ENCODE results near the gene SMIM28.

SMIM28 gene

GRCh38 chr6:138389551-138389950 is 11.8 kb downstream of the SMIM28 start:
- Mint-ChIP-seq H3K9me3 (ENCODE audit: low read depth) (no peaks in the 10 kb centered on the region), H3K4me3 (no peak overlapping the region), H3K27ac (no peak overlapping the region), H3K4me1 (ENCODE audit: low read depth) (no peaks in the 10 kb centered on the region), H3K27me3 (peaks cover 3% of the 10 kb centered on the region), H3K36me3 (no peaks in the 10 kb centered on the region)

- Mint-ChIP-seq H3K4me3 (no peak overlapping the region), H3K36me3 (no peaks in the 10 kb centered on the region), H3K27me3 (peaks cover 3% of the 10 kb centered on the region), H3K27ac (no peak overlapping the region), H3K9me3 (ENCODE audit: low read depth) (no peaks in the 10 kb centered on the region), H3K4me1 (ENCODE audit: low read depth) (no peaks in the 10 kb centered on the region)
Measured at GRCh38 chr6:138393871-138394783, 16.4 kb downstream of the SMIM28 start.

- H3K9me3 Mint-ChIP-seq (ENCODE audit: low read depth): no peaks in the 10 kb centered on the region
Measured at GRCh38 chr6:138396709-138397108, 19.0 kb downstream of the SMIM28 start.

GRCh38 chr6:138397128-138398122 is 19.7 kb downstream of the SMIM28 start:
- no peaks in the 10 kb centered on the region for H3K9me3 Mint-ChIP-seq (ENCODE audit: low read depth)

More at GRCh38 chr6:138396709-138397108, 19.0 kb downstream of the SMIM28 start:
- H3K27me3 Mint-ChIP-seq: peaks cover 2% of the 10 kb centered on the region
- no peaks in the 10 kb centered on the region for H3K36me3 Mint-ChIP-seq
- no peak overlapping the region for H3K27ac Mint-ChIP-seq
- H3K4me1 Mint-ChIP-seq (ENCODE audit: low read depth): no peaks in the 10 kb centered on the region
- no peak overlapping the region for H3K4me3 Mint-ChIP-seq

GRCh38 chr6:138400326-138400725 is 22.6 kb downstream of the SMIM28 start:
- Mint-ChIP-seq H3K9me3 (ENCODE audit: low read depth) (no peaks in the 10 kb centered on the region), H3K4me1 (ENCODE audit: low read depth) (peaks cover 15% of the 10 kb centered on the region), H3K4me3 (no peak overlapping the region)

More at GRCh38 chr6:138397128-138398122, 19.7 kb downstream of the SMIM28 start:
- no peaks in the 10 kb centered on the region for H3K36me3 Mint-ChIP-seq
- no peak overlapping the region for H3K4me3 Mint-ChIP-seq
- H3K27ac Mint-ChIP-seq: no peak overlapping the region
- peaks cover 3% of the 10 kb centered on the region for H3K4me1 Mint-ChIP-seq (ENCODE audit: low read depth)
- H3K27me3 Mint-ChIP-seq: peaks cover 2% of the 10 kb centered on the region

GRCh38 chr6:138401960-138402837 is 24.5 kb downstream of the SMIM28 start:
- Mint-ChIP-seq H3K27ac (no peak overlapping the region), H3K4me3 (peak overlapping the region; percentile 37), H3K27me3 (no peaks in the 10 kb centered on the region), H3K4me1 (ENCODE audit: low read depth) (peaks cover 25% of the 10 kb centered on the region), H3K36me3 (no peaks in the 10 kb centered on the region), H3K9me3 (ENCODE audit: low read depth) (no peaks in the 10 kb centered on the region)

More at GRCh38 chr6:138400326-138400725, 22.6 kb downstream of the SMIM28 start:
- Mint-ChIP-seq H3K27me3 (peaks cover 2% of the 10 kb centered on the region), H3K27ac (no peak overlapping the region), H3K36me3 (no peaks in the 10 kb centered on the region)

- Mint-ChIP-seq H3K36me3 (no peaks in the 10 kb centered on the region), H3K27ac (no peak overlapping the region)
Measured at GRCh38 chr6:138402838-138403187, 25.1 kb downstream of the SMIM28 start.

GRCh38 chr6:138403324-138403800 is 25.7 kb downstream of the SMIM28 start:
- peaks cover 28% of the 10 kb centered on the region for H3K4me1 Mint-ChIP-seq (ENCODE audit: low read depth)
- H3K27ac Mint-ChIP-seq: no peak overlapping the region
- H3K36me3 Mint-ChIP-seq: peaks cover 3% of the 10 kb centered on the region
- no peaks in the 10 kb centered on the region for H3K27me3 Mint-ChIP-seq
- H3K9me3 Mint-ChIP-seq (ENCODE audit: low read depth): no peaks in the 10 kb centered on the region
- peak overlapping the region; percentile 83 for H3K4me3 Mint-ChIP-seq

More at GRCh38 chr6:138402838-138403187, 25.1 kb downstream of the SMIM28 start:
- Mint-ChIP-seq H3K9me3 (ENCODE audit: low read depth) (no peaks in the 10 kb centered on the region), H3K4me3 (peak overlapping the region; percentile 83), H3K4me1 (ENCODE audit: low read depth) (peaks cover 25% of the 10 kb centered on the region), H3K27me3 (no peaks in the 10 kb centered on the region)

- peak within 1 kb of the TSS; percentile 68 for H3K27ac Mint-ChIP-seq
- no peaks in the 10 kb centered on the region for H3K27me3 Mint-ChIP-seq
- peaks cover 28% of the 10 kb centered on the region for H3K4me1 Mint-ChIP-seq (ENCODE audit: low read depth)
- peak within 1 kb of the TSS; percentile 87 for H3K4me3 Mint-ChIP-seq
- no peaks in the 10 kb centered on the region for H3K9me3 Mint-ChIP-seq (ENCODE audit: low read depth)
- H3K36me3 Mint-ChIP-seq: peaks cover 7% of the 10 kb centered on the region
Measured at GRCh38 chr6:138403801-138404665, 26.3 kb downstream of the SMIM28 start, which contains the start of gene HEBP2. Gene HEBP2 (plus strand): TSS chr6:138404223. CDS start chr6:138404496, 273 bp downstream.

GRCh38 chr6:138404666-138405337 is 27.1 kb downstream of the SMIM28 start:
- H3K9me3 Mint-ChIP-seq (ENCODE audit: low read depth): no peaks in the 10 kb centered on the region
- peaks cover 30% of the 10 kb centered on the region for H3K4me1 Mint-ChIP-seq (ENCODE audit: low read depth)
- H3K36me3 Mint-ChIP-seq: peaks cover 13% of the 10 kb centered on the region
- no peaks in the 10 kb centered on the region for H3K27me3 Mint-ChIP-seq
- peak overlapping the region; percentile 87 for H3K4me3 Mint-ChIP-seq
- H3K27ac Mint-ChIP-seq: peak overlapping the region; percentile 68

GRCh38 chr6:138405816-138406413 is 28.2 kb downstream of the SMIM28 start:
- Mint-ChIP-seq H3K4me3 (no peak overlapping the region), H3K27me3 (no peaks in the 10 kb centered on the region), H3K4me1 (ENCODE audit: low read depth) (peaks cover 36% of the 10 kb centered on the region), H3K9me3 (ENCODE audit: low read depth) (no peaks in the 10 kb centered on the region), H3K27ac (peak overlapping the region; percentile 64), H3K36me3 (peaks cover 13% of the 10 kb centered on the region)

GRCh38 chr6:138406443-138406842 is 28.7 kb downstream of the SMIM28 start:
- Mint-ChIP-seq H3K9me3 (ENCODE audit: low read depth) (no peaks in the 10 kb centered on the region), H3K36me3 (peaks cover 17% of the 10 kb centered on the region), H3K27ac (peak overlapping the region; percentile 64), H3K4me1 (ENCODE audit: low read depth) (peaks cover 40% of the 10 kb centered on the region), H3K4me3 (no peak overlapping the region), H3K27me3 (no peaks in the 10 kb centered on the region)

Measured in activated naive CD8-positive, alpha-beta T cell (primary cell).